ENCODE measurements around the gene SH3BGRL3.

The SH3BGRL3 gene

DNA sequence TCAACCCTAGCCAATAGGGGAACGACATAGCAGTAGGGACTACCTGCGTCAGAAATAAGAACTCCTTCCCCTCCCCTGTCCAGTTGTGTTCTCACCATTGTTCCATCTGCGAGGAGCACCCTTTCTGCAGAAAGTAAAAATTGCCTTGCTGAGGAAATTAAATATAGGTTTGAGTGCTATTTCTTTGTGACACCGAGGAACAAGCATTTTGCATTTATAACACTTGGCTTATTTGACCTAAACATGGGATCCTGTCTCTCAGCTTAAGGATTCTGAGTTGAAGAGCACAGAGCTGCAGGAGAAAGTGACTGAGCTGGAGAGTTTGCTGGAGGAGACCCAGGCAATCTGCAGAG, 10.7 kb upstream of the SH3BGRL3 start:
- no peak overlapping the region for H3K27ac ChIP-seq
- TF ChIP-seq ZFX (IDR thresholded peaks at IDR 0.05; ENCODE audit: borderline replicate concordance): no peak
- TF ChIP-seq, protein P1, sequence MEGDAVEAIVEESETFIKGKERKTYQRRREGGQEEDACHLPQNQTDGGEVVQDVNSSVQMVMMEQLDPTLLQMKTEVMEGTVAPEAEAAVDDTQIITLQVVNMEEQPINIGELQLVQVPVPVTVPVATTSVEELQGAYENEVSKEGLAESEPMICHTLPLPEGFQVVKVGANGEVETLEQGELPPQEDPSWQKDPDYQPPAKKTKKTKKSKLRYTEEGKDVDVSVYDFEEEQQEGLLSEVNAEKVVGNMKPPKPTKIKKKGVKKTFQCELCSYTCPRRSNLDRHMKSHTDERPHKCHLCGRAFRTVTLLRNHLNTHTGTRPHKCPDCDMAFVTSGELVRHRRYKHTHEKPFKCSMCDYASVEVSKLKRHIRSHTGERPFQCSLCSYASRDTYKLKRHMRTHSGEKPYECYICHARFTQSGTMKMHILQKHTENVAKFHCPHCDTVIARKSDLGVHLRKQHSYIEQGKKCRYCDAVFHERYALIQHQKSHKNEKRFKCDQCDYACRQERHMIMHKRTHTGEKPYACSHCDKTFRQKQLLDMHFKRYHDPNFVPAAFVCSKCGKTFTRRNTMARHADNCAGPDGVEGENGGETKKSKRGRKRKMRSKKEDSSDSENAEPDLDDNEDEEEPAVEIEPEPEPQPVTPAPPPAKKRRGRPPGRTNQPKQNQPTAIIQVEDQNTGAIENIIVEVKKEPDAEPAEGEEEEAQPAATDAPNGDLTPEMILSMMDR (IDR thresholded peaks at IDR 0.05): no peak

DNA sequence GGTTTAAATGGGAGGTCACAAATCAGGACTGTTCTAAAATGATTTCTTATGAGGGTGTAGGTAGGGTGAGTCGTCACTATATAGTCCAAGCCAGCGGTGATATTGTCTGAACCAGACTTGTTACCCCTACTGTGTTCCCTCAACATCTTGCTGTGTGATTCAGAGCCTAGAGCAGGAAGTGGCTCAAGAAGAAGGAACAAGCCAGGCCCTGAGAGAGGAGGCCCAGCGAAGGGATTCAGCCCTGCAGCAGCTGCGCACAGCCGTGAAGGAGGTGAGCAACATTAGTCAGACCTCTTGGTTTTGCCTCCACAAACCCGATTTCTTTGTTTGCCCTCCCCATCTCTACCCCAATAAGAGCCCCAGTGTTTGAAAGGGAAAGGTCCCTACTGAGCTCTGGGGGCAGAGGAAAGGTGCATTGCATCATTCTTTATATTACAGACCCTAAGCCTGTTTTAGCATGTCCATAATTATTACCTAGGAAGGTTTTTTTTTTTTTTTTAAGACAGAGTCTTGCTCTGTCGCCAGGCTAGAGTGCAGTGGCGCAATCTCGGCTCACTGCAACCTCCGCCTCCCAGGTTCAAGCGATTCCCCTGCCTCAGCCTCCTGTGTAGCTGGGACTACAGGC, 5.0 kb upstream of the SH3BGRL3 start:
- H3K27ac ChIP-seq: peak overlapping the region; percentile 91
- TF ChIP-seq ZFX (IDR thresholded peaks at IDR 0.05; ENCODE audit: borderline replicate concordance): no peak
- TF ChIP-seq, protein P1 (IDR thresholded peaks at IDR 0.05): no peak

DNA sequence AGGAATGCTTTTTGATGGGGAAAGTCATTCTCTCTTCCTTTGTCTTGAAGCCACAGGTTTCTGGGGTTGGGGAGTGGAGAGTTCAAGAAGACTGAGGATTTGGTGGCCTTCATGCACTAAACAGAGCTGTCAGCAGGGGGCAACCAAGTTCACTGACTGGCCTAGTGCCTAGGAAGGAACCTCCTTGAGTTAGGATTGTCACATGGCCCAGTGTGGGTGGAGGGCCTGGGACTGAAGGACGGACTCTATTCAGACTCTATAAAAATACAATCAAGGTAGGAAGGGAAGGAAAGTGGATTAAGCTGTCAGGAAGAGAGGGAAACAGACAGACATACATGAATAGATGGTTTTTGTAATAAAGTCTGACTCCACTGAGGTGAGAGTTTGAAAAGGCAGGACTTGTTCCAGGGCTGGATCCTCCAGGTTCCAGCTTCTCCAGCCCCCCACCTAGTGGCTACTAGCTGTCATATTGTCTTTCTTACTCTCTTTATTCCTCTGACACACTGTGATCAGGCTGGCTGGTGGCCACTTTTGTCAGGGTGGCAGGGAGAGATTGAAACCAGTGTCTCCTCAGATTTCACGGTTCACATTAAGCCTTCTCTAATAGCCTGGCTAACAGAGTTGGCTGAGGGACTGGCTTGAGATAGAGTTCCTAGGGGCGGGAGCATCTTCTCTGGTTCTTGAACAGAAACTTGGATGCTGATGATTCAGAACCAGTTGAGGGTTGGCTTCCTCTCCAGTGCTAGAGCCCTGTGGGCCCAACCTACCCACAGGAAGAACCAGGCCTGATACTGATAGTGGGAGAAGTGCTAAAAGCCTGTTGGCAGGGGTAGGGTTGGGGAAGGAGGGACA, 4.1 kb upstream of the SH3BGRL3 start:
- H3K27ac ChIP-seq: peak overlapping the region; percentile 91
- TF ChIP-seq, protein P1 (IDR thresholded peaks at IDR 0.05): peak; percentile 94
- TF ChIP-seq ZFX (IDR thresholded peaks at IDR 0.05; ENCODE audit: borderline replicate concordance): no peak

DNA sequence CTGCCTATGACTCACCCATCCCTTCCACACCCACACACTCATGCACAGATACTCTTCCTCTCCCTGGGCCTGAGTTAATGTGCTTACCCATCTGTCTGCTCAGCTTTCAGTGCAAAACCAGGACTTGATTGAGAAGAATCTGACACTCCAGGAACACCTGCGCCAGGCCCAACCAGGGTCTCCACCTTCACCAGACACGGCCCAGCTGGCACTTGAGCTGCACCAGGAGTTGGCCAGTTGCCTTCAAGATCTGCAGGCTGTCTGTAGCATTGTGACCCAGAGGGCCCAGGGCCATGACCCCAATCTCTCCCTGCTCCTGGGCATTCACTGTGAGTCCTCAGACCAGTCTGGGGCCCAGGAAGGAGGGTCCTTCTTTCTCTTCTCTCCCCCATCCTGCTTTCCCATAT, 3.5 kb upstream of the SH3BGRL3 start:
- peak overlapping the region; percentile 91 for H3K27ac ChIP-seq

DNA sequence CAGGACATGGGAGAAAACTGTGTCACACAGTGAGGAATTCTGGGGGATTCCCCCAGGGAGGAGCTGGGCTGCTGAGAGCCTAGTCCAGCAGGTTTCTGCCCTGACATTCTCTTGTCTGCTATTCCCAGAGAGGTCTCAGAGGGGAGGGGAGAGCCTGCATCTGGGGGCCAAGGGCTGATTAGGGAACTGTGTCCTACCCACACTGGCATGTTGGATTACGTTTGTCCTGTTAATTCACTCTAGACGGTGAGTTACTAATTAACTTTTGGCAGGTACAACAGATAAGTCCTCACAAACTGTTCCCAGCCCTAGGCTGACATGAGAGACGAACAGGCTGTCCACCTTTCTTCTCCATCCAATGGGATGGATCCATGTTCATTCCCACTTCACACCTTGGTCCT, 2.6 kb upstream of the SH3BGRL3 start:
- TF ChIP-seq ZFX (IDR thresholded peaks at IDR 0.05; ENCODE audit: borderline replicate concordance): no peak
- H3K27ac ChIP-seq: peak overlapping the region; percentile 91

More for the DNA sequence above, 3.5 kb upstream of the SH3BGRL3 start:
- TF ChIP-seq, protein P1 (IDR thresholded peaks at IDR 0.05): no peak
- no peak for TF ChIP-seq ZFX (IDR thresholded peaks at IDR 0.05; ENCODE audit: borderline replicate concordance)

DNA sequence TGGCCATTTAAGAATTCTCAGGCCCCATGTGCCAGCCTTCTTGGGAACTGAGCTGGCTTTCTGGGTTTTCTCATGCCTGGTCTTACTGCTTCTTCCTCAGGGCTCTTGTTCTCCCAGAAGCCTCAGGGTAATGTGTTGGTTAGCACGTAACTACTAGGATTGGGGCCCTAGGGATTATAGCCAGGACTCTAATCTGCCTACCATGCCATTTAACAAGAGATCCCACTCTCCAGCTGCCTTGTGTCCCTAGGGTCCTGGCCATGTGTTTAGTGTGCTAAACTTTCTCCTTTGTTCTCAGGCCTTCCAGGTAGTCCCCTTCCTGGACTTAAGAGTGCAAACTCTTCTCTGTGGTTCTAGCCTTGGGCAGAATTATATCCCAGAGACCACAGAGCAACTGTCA, 2.2 kb upstream of the SH3BGRL3 start:
- H3K27ac ChIP-seq: peak overlapping the region; percentile 91
- TF ChIP-seq ZFX (IDR thresholded peaks at IDR 0.05; ENCODE audit: borderline replicate concordance): no peak
- TF ChIP-seq, protein P1 (IDR thresholded peaks at IDR 0.05): no peak

DNA sequence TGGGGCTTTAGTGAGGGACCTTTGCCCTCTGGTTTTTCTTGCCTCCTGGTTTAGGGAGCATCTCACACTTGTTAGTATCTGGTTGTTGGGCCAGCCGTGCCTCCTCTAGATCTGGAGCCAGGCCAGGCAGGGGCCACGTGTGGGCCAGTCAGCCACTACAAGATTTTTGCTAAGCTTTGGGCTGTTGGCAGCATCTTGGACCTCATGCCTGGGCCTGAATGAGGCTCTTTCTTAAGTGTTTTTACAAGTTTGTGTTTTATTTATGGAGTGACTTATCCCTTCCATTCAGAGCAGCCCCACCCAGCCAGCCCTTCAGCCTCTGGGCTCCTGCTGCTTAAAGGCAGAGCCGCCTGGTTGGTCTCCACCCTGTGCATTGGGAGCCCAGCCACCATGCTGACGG, 1.6 kb upstream of the SH3BGRL3 start:
- TF ChIP-seq, protein P1 (IDR thresholded peaks at IDR 0.05): no peak
- peak overlapping the region; percentile 91 for H3K27ac ChIP-seq

Measured in 22Rv1 (cell line).